IPS-18c (cell line): ENCODE measurements around the gene SCAMP5.

Experiments
- H3K4me3 ChIP-seq: 2 replicates; pipeline ENCODE4 v1.7.0; 2013; ENCODE audit warnings: low read depth, mild to moderate bottlenecking, low read length, moderate library complexity; ENCODE audit not compliant: insufficient read depth
- H3K9me3 ChIP-seq: one replicate; pipeline ENCODE4 v1.6.1; 2013; ENCODE audit warnings: mild to moderate bottlenecking, low read length, moderate library complexity; ENCODE audit not compliant: control insufficient read depth, insufficient read depth

SCAMP5 gene

DNA sequence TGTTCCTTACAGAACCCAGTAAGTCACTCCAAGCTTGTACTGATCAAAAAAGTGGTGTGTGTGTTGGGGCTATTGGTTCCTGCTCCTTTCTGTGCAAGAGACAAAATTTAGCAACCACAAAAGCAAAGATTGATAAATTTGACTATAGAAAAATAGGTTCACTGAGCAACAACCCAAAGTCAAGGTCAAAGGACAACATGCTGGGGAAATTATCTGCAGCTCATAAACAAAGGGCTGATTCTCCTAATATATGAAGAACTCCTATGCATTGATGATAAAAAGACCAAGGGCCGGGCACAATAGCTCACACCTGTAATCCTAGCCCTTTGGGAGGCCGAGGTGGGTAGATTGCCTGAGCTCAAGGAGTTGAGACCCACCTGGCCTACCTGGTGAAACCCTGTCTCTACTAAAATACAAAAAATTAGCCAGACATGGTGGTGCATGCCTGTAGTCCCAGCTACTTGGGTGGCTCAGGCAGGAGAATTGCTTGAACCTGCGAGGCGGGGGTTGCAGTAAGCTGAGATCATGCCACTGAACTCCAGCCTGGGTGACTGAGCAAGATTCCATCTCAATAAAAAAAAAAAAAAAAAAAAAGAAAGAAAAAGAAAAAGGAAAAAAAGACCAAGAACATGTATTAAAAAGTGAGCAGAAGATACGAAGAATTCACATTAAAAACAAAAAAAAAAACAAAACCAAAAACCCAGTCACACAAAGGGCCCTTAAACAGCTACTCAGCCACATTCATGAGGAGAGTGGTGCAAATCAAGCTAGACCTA lies 57.8 kb downstream of the SCAMP5 start:
- Histone ChIP-seq H3K9me3 (no peaks in the 10 kb centered on the region), H3K4me3 (no peak overlapping the region)

DNA sequence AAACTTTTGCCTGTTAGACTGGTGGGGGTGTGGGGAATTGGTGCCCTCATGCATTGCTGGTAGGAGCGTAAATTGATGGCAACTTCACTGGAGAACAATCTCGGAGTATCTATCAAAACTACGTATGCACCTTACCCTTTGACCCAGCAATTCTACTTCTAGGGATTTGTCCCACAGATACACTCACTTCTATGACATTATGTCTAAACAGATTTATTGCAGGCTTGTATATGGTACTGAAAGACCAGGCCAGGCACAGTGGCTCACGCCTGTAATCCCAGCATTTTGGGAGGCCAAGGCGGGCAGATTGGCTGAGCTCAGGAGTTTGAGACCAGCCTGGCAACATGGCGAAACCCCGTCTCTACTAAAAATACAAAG lies 58.4 kb downstream of the SCAMP5 start:
- H3K4me3 ChIP-seq: no peak overlapping the region
- H3K9me3 ChIP-seq: no peaks in the 10 kb centered on the region

DNA sequence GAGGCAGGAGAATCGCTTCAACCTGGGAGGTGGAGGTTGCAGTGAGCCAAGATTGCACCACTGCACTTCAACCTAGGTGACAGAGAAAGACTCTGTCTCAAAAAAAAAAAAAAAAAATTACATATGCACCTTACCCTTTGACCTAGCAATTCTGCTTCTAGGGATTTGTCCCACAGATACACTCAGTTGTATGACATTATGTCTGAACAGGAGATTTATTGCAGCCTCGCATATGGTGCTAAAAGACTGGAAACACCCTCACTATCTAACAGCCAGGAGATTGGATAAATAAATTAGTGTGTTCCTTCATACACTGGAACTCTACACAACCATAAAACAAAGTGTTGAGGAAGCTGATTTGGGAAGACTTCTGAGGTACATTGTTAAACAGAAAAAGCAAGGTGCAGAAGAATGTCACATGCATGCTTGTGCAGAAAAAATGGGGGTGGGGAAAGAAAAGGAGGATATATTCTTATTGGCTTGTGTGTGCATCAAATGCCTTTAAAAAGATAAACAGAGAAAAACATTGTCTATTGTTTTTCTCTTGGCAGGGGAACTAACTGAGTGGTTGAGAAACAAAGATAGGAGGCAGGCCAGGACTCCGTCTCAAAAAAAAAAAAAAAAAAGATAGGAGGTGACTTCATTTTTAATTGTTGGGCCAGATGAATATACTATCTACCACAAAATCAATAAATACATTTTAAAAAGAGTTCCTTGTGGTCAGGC lies 59.0 kb downstream of the SCAMP5 start:
- H3K9me3 ChIP-seq: no peaks in the 10 kb centered on the region
- no peak overlapping the region for H3K4me3 ChIP-seq

DNA sequence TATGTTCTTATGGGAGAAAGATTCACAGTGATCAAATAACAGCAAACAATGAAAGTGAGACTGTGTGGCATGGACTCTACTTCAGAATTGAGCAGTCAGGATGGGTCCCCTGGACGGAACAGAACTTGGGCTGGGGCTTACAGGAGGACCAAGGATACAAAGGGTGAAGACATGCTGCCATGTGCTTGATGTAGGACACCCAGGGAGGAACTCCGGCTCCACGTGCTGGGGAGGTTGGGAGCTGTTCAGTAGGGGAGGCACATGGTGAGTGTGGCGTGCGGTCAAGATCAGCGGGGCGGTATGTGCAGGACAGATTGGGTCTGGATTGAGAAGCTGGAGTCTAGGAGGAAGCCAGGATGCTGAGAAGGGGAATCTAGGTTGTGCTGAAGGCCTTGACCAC lies 60.7 kb downstream of the SCAMP5 start:
- Histone ChIP-seq H3K4me3 (no peak overlapping the region), H3K9me3 (no peaks in the 10 kb centered on the region)

DNA sequence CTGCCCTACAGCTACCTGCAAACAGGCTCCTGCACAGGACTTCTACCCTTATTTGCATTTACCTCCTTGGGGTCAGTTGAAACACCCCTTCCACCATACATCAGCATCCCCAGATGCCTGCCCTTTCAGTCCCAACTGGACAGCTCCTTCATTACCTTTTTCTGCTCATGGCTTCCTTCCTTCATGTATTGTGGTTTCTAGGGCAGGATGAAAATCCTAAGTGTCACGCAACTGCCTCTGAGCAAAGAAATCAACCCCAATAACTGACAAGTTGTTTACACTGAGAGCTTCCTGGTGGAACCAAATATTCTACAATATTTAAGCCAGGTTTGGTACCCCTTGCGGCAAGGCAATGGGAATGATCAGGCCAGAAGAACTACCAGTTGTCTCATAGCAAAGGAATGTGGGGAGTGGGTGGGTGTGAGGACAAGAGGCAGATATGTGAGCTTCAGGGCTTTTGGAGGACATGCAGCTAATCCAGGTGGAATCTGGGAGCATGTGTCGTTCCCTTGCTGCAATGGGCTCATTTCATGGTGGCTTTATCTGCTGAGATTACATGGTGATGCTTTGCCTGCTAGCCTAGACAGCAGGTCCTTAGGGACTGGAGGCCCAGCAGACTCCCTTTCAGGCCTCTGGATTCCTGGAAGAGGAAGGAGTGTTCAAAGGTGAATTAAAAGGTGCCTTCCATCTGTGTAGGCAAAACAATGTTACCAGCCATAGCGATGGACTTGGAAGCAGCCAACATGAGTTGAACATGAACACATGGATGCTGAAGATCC lies 63.0 kb downstream of the SCAMP5 start:
- H3K4me3 ChIP-seq: no peak overlapping the region
- H3K9me3 ChIP-seq: no peaks in the 10 kb centered on the region

DNA sequence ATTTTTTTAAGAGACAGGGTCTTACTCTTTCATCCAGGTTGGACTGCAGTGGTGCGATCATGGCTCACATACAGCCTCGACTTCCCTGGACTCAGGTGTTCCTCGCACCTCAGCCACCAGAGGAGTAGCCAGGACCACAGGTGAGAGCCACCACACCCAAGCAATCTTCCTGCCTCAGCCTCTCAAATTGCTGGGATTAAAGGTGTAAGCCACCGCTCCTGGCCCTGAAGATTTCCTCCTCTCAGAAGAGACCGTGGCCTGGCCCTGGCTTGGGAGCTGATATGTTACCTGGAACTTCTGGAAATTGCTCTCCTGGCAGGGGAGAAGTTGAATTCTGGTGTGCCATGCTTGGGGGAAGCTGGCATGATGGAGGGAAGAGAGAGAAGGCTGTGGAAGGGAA lies 64.2 kb downstream of the SCAMP5 start:
- H3K4me3 ChIP-seq: no peak overlapping the region
- no peaks in the 10 kb centered on the region for H3K9me3 ChIP-seq

DNA sequence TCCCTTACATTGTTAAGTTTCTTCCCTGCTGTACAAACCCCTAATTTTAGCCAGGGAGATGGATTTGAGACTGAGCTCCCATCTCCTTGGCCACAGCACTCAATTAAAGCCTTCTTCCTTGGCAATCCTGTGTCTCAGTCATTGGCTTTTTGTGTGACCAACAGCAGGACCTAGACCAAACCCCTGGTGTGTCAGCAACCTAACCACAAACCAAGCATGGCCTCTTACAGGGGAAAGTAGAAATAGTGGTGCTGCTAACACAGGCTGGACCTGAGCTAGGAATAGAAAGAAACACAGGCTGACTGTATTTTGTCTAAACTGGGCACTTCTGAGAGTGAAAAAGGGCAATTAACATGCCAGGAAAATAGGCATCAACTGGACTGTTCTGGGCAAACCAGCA lies 65.9 kb downstream of the SCAMP5 start:
- H3K4me3 ChIP-seq: no peak overlapping the region
- peaks cover 3% of the 10 kb centered on the region for H3K9me3 ChIP-seq

DNA sequence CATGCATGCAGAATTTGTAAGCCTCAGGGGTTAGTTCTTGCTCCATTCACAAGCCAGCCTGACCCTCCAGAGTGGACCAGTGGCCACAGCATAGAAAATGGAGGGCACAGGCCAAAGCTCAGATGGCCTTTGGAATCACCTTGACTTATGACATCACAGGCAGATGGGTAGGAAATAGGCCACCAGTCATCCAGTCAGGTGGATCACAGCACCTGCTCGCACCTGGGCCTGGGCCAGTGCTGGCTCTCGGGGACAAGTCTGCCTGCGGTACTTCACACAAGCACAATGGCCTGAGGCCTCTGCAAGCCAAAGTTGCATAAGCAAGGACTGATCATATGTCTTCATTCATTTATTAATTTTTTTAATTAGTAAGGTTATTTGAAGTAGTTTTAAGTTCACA lies 67.3 kb downstream of the SCAMP5 start:
- H3K9me3 ChIP-seq: peaks cover 7% of the 10 kb centered on the region
- no peak overlapping the region for H3K4me3 ChIP-seq

DNA sequence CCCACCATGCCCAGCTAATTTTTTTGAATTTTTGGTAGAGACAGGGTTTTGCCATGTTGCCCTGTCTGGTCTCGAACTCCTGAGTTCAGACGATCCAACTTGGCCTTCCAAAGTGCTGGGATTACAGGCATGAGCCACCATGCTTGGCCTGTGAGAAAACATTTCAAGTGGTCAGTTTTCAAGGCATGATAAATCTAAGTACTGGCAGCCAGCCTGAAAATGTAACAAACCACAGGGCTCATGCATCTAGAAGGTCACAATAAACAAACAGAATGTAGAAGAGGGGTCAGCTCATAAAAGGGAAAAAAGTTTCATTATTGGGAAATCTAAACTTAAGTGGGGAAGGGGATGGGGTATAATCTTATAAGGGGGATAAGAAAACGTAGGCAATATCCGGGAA lies 68.0 kb downstream of the SCAMP5 start:
- H3K4me3 ChIP-seq: no peak overlapping the region
- H3K9me3 ChIP-seq: peaks cover 8% of the 10 kb centered on the region

DNA sequence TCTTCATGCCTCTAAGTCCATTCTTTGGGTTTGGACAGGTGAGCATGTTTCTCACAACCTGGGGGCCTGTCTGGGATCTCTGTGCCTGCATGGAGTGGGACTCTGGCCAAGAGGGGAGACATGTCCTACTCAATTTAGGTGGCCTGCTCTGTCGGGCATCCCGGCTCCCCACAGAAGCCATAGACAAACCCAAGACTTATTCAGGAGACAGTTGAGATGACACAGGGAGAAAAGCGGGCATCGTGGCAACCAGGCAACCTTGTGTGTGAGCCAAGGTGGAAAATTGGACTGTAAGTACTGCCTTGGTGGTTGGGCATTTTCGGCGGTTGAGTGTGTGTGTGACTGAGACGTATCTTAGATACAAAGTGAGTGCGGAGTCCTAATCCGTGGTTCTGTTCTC lies 68.5 kb downstream of the SCAMP5 start:
- no peak overlapping the region for H3K4me3 ChIP-seq
- peaks cover 9% of the 10 kb centered on the region for H3K9me3 ChIP-seq

DNA sequence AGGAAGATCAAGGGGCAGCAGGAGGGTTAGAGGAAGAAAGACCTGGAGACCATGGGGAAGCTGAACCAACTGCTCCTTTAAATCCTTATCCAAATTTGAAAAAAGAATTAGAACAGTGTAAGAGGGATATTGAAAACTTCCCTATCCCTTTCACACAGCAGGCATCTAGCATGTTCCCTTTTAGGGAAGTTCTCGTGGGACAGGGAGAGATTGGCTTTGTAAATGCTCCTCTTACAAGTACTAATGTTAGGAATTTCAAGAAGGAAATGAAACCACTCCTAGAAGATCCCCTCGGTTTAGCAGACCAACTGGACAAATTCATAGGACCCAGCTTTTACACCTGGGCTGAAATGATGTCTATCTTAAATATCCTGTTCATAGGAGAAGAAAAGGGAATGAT lies 69.5 kb downstream of the SCAMP5 start:
- H3K4me3 ChIP-seq: no peak overlapping the region
- H3K9me3 ChIP-seq: peaks cover 9% of the 10 kb centered on the region

DNA sequence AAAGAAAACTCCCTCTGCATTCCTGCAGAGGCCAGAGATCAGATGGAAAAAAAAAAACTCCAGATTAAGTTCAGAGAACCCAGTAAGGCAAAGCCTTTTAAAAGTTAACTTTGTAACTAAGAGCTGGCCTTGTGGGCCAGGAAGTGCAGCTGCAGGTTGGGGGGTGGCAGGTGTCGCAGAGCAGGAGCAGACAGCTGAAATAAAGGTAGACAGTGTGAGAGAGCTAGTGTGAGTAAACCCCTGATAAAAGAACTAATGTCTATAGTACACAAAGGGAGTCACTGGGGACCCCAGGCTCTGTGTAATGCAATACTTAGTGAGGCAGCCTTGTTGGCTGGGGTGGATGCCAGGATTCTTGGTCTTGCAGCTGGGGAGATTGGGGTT lies 70.1 kb downstream of the SCAMP5 start:
- Histone ChIP-seq H3K9me3 (peaks cover 9% of the 10 kb centered on the region), H3K4me3 (no peak overlapping the region)

DNA sequence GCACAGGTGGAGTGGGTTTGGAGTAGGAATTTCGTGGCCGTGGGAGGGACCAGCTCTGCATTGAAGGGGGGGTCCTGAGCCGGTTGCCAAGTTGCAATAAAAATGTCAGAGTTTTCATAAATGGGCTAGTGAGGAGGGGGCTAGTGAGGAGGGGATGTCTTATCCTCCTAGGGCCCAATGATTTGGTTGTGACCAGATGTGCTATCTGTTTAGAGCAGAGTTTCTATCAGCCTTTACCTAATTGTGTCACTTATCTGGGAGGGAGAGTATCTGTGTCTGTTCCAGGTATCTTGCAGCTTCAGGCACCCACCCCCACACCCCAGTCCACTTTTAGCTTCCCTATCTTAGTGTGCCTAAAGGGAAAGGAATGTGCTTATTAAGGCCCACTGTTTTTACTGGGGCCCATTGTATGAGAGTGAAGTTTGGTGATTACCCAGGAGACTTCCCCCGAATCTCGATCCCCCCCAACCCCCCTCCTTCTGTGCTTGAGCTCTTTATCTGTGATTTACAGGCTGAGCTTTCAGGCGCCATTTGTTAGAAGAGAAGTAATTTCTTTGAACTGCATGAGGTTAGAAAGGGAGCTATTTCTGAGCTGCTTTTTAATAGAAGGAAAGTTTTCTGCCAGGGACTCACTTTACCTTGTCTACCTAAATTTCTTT lies 70.6 kb downstream of the SCAMP5 start:
- H3K9me3 ChIP-seq: peaks cover 9% of the 10 kb centered on the region
- H3K4me3 ChIP-seq: no peak overlapping the region

DNA sequence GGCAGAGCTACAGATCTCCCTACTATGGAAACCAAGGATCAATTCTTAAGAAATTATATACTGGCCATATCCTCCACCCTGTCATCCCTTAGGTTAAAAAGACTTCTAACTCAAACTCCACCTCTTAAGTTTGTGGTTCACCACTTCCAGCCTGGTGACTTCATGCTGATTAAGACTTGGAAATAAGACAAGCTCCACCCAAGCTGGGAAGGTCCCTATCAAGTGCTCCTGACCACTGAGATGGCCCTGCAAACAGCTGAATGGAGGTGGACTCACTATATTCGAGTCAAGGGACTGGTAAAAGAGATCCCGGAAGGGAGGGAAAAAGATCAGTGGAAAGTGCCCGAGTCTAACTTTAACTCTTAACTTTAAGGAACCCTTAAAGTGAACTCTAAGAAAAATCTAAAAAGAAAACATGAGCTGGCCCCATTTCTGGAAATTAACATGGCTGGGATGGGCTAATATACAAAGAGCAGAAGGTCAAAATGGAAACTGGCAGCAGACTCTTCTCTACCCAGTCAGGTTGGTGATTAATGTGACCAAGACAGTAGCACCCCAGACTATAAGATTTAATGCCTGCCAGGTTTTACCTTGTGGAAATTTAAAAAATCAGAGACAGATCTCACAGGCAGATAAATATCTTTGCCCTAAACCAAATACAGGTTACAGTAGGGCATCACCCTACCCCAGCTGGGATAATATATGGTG lies 71.9 kb downstream of the SCAMP5 start:
- Histone ChIP-seq H3K4me3 (no peak overlapping the region; the same call in 1 of the 2 replicates), H3K9me3 (peaks cover 9% of the 10 kb centered on the region)

DNA sequence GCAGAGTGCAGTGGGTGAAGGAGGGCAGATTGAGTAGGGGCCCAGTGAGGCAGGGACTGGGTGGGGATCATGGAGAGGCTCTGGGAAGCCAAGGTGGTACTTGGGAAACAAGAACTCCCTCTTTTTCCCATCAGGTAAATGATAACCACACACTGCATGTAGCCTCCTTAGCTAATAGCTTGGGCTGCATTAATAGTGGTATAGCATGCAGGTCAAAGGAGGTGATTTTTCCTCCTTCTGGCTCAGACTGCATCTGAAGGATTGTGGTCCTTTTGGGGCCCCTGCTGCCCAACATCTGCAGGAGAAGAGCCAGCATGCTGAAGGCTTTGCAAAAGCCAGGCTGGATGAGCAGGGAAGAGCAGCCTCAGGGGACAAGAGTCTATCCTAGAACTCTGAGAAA lies 73.4 kb downstream of the SCAMP5 start:
- H3K4me3 ChIP-seq: no peak overlapping the region
- H3K9me3 ChIP-seq: peaks cover 9% of the 10 kb centered on the region

DNA sequence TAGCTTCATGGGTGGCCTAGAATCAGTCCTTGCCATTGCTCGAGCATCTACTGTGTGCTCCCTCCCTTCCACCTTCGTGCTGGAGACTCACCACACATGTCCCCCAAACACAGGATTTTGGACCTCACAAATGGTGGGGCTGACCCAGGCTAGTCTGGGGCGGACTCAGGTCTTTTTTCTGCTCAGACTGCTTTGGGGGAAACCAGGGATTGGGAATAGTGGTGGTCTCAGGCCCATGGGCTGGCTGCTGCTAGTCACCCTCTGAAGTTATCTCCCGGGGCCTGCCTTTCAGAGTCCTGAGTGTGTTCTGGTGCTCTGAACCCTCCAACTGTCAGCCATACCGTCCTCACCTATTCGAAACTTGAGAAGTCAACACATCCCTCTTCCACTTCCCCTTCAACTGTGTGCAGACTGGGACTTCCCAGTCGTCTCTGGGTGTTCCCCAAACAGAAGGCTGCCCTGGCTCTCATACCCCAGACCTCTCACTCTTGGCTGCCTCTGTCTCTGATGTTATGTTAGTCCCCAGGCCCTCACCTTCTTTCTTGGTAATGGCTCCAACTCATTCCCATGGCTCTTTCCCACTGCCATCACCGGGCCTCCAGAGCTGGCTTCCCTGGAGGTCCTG lies 74.0 kb downstream of the SCAMP5 start:
- Histone ChIP-seq H3K9me3 (peaks cover 9% of the 10 kb centered on the region), H3K4me3 (no peak overlapping the region)

DNA sequence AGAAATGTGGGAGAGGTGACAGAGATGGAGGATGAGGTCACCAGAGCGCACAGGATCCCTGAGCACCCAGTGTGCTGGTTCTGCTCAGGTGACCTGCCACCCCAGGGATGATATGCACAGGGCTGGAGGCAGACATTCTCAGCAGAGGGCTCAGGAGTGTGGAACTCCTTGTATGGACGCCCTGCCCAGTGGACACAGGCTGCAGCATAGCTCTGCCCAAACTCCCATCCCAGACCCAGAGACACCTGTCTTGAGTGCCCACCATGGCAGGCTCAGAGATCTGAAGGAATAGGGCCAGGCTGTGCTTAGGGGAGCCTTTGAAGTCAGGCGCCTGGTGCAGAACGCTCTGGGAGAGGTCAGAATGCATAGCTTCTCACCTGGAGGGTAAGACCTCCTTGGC lies 75.3 kb downstream of the SCAMP5 start:
- Histone ChIP-seq H3K4me3 (no peak overlapping the region), H3K9me3 (peaks cover 7% of the 10 kb centered on the region)
